H4 (cell line): ENCODE data around the gene ANLN. TPM values are rescaled to one million over a fixed set of nuclear protein-coding genes. Genes with fewer than 3 reads are reported as not detected.
"Not testable (repeated sequence)": the region's sequence is repeated elsewhere in the genome, so short reads cannot be mapped to it uniquely, and the experiment has no call there.

Experiments
- DNase-seq: peaks from one replicate; pipeline ENCODE4 v3.0.0-alpha.2; 2015; ENCODE audit warnings: low spot score
- total RNA-seq: library from RNA; depleted of rRNA; stranded (reverse); fragments of >200 nt; shearing (Covaris generic); gene quantifications from 2 replicates; pipeline ENCODE4 v1.2.3, GENCODE V29; 2014; rRNA removed

The ANLN gene
- 132 and 151 TPM in 2 replicates for total RNA-seq

GRCh38 chr7:36389371-36390198 lies at the start of gene ANLN:
Gene ANLN (plus strand): TSS chr7:36389862. CDS start chr7:36390027, 165 bp downstream.
- peak; percentile 100 for DNase-seq

- DNase-seq: no peak
Measured at GRCh38 chr7:36343548-36343947, 46.1 kb upstream of the ANLN start.

GRCh38 chr7:36344622-36345021 lies 45.0 kb upstream of the ANLN start:
- DNase-seq: no peak

GRCh38 chr7:36346260-36346831 lies 43.3 kb upstream of the ANLN start:
- peak; percentile 51 for DNase-seq

GRCh38 chr7:36348256-36348655 lies 41.4 kb upstream of the ANLN start:
- DNase-seq: no peak

GRCh38 chr7:36348771-36349170 lies 40.9 kb upstream of the ANLN start:
- no peak for DNase-seq

- DNase-seq: no peak
Measured at GRCh38 chr7:36349626-36350025, 40.0 kb upstream of the ANLN start.

GRCh38 chr7:36355490-36355889 lies 34.2 kb upstream of the ANLN start:
- DNase-seq: no peak

- no peak for DNase-seq
Measured at GRCh38 chr7:36357054-36357453, 32.6 kb upstream of the ANLN start.

GRCh38 chr7:36358589-36358988 lies 31.1 kb upstream of the ANLN start:
- DNase-seq: no peak

GRCh38 chr7:36360244-36360643 lies 29.4 kb upstream of the ANLN start:
- DNase-seq: no peak

GRCh38 chr7:36361227-36361626 lies 28.4 kb upstream of the ANLN start:
- DNase-seq: no peak

- DNase-seq: no peak
Measured at GRCh38 chr7:36363515-36363914, 26.1 kb upstream of the ANLN start.

- no peak for DNase-seq
Measured at GRCh38 chr7:36366005-36366717, 23.5 kb upstream of the ANLN start.

- DNase-seq: peak; percentile 93
Measured at GRCh38 chr7:36366718-36367560, 22.7 kb upstream of the ANLN start.

- DNase-seq: no peak
Measured at GRCh38 chr7:36367561-36368077, 22.0 kb upstream of the ANLN start.

- DNase-seq: no peak
Measured at GRCh38 chr7:36368496-36368895, 21.2 kb upstream of the ANLN start.

GRCh38 chr7:36369171-36369570 lies 20.5 kb upstream of the ANLN start:
- no peak for DNase-seq

GRCh38 chr7:36370046-36370445 lies 19.6 kb upstream of the ANLN start:
- DNase-seq: no peak

GRCh38 chr7:36372156-36372555 lies 17.5 kb upstream of the ANLN start:
- no peak for DNase-seq

- DNase-seq: not testable (repeated sequence)
Measured at GRCh38 chr7:36378555-36378954, 11.1 kb upstream of the ANLN start.
